HG03442 (cell line): Measurements from ENCODE around the gene IQCE.

Source experiments
- ATAC-seq: cut with Tn5 transposase; IDR thresholded peaks from one replicate; pipeline ENCODE4 v1.9.1; 2021; ENCODE audit warnings: mild to moderate bottlenecking, moderate library complexity; ENCODE audit not compliant: unreplicated experiment

Gene IQCE

GRCh38 chr7:2660359-2661095 lies 101.7 kb downstream of the IQCE start:
- ATAC-seq = no peak

- ATAC-seq = no peak
Measured at GRCh38 chr7:2661096-2661449, 102.3 kb downstream of the IQCE start.

- no peak for ATAC-seq
Measured at GRCh38 chr7:2661602-2662272, 103.0 kb downstream of the IQCE start.

GRCh38 chr7:2662273-2663120 lies 103.7 kb downstream of the IQCE start:
- ATAC-seq = no peak

GRCh38 chr7:2663121-2663886 lies 104.5 kb downstream of the IQCE start:
- no peak for ATAC-seq

GRCh38 chr7:2663960-2664359 lies 105.2 kb downstream of the IQCE start:
- ATAC-seq = no peak
